GM18498 (cell line): ENCODE measurements around the gene RAC2.
"Not testable (repeated sequence)": the region's sequence is repeated elsewhere in the genome, so short reads cannot be mapped to it uniquely, and the experiment has no call there.

Source experiments
- ATAC-seq: cut with Tn5 transposase; IDR thresholded peaks from one replicate; pipeline ENCODE4 v1.9.1; 2021; ENCODE audit warnings: mild to moderate bottlenecking, moderate library complexity; ENCODE audit not compliant: unreplicated experiment

Gene RAC2

DNA sequence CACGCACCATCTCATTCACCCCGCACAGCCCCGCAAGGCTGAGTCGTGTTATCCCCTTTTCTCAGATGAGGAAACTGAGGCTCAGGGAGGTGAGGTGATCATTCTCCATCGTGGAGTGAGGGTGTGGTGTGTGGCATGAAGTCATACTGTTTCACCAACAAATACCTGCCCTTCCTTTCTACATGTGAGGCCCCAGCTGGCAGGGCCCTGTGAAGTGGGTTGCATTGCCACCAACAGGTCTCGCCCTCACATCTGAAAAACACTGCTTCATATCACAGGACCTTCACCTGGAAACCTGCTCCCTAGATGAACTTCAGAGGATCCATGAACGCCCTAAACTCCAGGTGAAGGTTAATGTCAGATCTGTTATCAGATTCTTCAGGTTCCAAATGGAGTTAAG lies 36.1 kb downstream of the RAC2 start:
- no peak for ATAC-seq

DNA sequence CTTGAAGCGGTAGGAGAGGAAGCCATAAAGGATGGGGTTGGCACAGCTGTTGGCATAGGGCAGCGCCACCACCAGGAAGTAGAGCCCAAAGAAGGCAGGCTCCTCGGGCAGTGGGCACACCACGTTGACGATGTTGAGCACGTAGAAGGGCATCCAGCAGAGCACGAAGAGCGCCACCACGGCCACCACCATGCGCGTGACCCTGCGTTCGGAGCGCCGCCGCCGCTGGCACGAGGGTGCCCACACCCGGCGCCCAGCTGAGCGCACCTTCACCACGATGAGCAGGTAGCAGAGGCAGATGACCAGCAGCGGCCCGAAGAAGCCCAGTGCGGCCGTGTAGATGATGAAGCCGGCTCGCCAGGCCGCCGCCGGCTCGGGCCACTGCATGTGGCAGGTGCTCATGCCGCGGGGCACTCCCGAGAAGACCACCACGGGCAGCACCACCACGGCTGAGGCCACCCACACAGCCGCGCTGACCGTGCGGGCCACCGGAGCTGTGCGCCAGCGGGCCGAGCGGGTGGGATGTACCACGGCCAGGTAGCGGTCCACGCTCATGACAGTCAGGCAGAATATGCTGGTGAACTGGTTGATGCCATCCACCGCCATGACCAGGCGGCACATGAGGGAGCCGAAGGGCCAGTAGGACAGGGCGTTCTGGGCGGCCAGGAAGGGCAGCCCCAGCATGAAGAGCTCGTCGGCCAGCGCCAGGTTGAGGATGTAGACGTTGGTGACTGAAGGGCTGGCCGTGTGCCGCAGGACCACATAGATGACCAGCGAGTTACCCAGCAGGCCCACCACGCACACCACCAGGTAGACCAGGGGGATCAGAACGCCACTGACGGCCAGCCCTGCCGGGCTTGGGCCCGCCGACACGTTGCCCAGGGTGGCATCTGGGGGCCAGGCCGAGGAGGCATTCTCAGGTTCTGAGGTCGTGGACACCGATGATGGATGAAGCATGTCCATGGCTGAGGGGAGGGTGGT lies 36.9 kb downstream of the RAC2 start:
- no peak for ATAC-seq

DNA sequence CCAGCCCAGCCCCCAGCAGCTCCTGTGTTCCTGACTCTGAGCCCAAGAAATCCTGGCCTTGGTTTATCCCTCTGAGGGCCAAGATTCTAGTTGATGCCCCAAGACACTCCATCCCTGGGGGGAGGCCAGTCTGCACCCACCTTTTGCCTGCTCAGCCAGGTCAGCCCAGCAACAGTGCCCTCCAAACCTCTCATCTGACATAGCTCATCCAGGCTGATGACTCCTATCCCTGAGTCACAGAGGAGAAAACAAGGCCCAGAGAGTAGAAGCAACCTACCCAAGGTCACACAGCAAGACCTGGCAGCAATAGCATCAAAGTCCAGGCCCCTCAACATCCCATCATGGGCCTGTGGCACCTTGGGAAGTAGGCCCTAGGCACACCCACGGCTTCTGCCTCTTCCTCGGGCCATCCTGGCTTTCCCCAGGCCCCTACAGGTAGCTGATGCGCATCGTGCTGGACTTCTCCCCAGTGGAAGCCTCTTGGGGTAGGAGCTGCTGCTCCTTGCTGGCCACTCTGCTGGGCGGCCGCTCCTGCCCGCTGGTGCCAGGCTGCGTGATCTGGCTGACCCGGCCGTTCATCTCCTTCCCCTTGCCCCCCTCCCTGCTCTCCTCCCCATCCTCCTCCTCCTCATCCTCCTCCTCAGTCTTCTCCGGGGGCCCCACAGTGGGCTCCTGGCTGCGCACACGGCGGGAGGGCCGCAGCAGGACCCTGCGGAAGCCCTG lies 37.8 kb downstream of the RAC2 start:
- no peak for ATAC-seq

DNA sequence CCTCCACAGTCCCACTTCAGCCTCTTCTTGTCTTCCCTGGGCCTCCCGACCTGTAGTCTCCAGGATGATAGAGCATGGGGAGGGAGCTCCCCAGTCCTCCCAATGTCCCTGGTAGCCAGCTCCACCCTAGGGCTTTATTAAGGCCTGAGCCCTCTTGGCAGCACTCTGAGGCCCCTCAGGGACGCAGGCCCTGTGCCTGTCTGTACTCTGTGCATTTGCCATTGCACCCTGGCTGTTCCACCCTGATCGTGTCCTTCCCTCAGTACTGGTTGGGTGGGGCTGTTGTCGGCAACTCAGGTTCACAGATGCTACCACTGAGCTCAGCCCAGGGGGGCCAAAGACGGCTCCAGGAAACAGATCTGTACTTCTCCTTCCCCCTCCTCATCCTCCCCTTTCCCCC lies 39.0 kb downstream of the RAC2 start:
- no peak for ATAC-seq

DNA sequence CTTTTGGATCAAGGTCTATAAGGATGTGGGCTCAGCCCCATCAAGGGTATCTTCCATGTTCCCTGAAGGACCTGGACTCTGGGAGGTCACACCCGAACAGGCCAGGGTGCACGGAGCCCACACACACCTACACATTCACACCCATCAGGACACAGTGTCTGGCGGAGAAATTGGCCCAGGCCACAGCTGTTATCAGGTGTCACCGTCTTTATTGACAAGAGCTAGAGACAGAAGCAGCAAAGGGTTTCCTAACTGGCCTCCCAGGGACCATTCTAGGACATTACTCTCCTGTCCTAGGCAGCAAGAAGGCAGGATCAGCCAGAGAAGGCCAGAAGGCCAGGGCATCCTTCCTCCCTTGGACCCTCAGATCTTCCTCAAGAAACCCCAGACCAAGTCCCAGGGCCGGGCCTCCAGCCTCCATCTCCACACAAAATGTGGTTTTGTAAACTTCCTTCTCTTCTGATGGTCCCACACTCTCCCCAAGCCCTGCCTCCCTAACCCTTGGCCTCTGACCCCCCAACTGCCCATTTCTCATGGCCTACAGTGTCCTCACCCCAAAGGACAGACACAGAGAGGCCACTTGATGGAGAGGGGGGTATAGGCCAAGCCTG lies 39.9 kb downstream of the RAC2 start:
- ATAC-seq = no peak

DNA sequence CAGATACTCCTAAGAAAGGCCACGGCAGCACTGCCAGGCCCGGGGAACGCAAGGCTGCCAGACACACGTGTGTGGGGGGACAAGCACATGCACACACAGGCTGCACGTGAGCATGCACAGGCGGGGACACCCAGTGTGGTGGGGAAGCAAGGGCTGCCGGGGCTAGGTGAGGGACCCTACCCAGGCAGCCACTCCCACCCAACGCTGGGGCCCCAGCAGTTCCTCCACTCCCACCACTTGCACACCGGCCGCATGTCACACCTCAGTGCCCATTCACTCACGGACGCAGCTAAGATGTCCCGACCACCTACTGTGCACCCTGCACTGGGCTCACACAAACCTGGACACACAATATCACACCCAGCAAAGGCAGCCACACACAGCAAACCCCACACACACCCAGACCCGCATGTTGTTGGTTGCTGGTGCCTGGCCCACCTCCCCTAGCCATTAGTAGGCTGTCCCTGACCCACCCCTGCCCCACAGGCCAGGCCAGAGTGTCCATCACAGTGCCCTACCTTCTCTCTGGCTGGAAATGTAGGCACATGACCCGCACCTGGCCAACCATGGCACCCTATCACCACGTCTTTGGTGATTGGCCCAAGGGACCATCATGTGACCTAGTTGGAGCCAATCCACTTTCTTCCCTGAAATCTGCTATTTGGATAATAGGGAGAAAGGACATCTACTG lies 40.6 kb downstream of the RAC2 start:
- ATAC-seq = no peak

DNA sequence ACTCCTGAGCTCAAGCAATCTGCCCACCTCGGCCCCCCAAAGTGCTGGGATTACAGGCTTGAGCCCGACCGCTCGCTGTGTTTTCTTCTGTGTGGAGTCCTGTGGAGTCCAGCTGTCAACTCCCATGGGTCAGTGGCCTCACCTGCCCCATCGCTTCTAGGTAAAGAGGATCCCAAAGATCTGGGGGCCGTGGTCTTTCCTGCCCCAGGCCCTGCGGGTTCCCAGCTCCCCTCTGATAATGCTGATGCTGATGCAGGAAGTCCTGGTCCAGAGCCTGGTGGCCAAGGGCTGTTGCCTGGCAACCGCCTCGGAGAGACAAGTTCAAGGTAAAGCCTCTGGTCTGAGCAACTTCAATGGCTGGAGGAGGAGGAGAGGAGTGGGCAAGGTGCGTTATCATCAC lies 41.4 kb downstream of the RAC2 start:
- ATAC-seq = no peak

DNA sequence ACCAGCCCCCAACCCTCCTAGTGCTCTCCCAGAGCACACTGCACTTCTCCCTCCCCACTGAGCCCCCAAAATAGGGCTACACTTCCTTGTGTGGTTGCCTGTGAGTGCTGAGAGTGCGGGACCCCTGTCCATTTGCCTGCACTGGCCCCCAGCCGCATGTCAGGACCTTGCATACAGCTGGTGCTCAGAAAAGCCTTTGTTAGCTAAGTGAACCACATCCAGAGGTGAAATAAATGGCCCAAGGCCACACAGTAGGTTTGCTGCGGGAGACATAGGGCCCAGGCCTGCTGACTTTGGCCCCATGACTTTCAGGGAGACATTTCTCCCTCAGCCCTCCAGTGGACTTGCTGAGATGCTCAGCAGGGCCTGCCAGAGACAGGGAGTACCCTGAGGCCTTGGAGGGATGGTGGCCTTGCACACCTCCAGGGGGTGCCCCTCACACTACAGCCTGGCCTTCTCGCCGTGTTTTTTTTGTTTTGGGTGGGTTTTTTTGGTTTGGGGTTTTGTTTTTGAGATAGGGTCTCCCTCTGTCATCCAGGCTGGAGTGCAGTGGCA lies 42.0 kb downstream of the RAC2 start:
- ATAC-seq = no peak

DNA sequence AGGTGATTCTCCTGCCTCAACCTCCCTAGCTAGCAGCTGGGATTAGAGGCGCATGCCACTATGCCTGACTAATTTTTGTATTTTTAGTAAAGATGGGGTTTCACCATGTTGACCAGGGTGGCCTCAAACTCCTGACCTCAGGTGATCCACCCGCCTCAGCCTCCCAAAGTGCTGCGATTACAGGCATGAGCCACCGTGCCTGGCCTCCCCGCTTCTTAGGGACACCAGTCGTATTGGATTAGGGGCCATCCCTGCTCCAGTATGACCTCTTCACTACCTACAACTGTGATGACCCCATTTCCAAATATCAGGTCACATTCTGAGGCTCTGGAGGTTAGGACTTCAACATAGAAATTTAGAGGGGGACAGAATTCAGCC lies 42.6 kb downstream of the RAC2 start:
- not testable (repeated sequence) for ATAC-seq

DNA sequence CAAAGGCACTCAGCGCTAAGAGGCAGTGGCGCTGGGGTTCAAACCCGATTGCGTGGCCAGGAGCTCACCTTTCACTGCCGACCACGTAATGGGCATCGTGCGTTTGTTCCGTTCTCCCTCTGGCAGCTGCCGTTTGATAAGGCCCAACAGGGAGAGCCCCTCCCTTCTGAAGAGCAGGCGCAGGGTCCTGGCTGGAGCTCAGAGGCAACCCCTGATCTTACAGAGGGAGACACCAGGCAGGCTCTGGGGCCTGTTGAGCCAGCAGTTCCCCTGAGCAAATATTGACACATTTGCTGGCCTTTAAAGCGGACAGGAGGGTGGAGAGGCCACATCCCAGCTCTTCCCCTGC lies 44.3 kb downstream of the RAC2 start:
- no peak for ATAC-seq

DNA sequence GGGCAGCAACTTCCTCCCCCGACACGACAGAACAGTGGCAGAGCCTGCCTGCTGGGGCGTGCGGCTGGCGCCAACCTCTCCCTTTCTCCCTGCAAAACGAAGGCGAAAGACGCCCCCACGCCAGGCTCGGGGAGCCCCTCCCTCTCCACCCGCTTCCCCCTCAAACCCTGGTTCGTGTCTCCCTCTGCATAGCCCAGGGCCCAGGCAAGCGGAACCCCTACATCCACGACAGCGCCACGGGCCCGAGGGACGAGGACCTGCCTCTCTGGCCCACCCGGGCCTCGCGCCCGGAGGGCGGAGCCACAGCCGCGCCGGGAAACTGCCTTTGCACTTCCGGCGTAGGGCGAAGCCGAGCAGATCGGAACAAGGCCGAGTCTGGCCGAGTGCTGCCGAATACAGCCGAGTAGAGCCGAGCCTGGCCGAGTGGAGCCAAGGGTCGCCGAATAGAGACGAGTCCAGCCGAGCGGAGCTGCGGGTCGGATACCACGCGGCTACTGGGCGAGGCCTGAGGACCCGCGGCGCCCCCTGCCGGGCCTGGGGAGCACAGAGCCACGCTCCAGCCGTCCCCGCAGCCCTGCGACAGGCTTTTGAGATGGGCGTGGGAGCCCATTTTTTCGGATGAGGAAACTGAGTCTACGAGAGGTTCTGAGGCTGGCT lies 44.8 kb downstream of the RAC2 start:
- ATAC-seq = peak; percentile 91

DNA sequence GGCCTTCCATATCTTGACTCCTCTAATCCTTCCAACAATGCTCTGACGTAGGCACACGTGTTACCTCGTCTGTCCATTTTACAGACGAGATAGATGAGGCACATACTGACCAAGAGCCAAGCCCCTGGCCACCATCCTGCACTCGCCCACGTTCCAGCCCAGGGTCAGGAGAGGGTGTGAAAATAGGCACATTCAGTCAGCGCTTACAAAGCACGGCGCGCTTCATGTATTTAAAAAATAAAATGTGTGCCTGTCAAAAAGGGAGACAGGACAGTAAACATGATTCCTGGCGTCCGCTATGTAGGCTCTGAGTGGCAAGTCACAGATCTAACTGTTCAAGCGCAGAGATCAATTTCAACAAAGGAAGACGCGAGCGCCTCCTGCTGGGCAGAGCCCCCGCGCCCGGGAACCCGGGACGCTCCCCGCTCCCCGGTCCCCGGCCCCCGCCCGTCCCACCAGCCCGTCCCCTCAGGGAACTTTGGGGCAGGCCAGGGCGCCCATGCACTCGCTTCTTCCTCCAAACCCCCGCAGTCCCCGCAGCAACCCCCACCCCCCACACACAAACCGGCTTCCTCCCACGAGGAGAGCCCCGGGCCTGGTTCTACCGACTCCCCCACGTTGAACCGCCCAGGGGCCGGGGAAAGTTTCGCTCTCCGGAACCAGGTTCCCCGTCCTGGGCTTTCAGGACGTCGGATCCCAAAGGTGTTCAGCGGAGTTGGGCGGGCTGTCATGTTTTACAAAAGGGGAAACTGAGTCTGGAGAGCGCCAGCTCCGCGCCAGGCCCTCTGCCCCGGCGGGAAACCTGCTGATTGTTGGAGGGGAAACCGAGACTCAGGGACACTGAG lies 45.6 kb downstream of the RAC2 start:
- ATAC-seq = peak; percentile 28

DNA sequence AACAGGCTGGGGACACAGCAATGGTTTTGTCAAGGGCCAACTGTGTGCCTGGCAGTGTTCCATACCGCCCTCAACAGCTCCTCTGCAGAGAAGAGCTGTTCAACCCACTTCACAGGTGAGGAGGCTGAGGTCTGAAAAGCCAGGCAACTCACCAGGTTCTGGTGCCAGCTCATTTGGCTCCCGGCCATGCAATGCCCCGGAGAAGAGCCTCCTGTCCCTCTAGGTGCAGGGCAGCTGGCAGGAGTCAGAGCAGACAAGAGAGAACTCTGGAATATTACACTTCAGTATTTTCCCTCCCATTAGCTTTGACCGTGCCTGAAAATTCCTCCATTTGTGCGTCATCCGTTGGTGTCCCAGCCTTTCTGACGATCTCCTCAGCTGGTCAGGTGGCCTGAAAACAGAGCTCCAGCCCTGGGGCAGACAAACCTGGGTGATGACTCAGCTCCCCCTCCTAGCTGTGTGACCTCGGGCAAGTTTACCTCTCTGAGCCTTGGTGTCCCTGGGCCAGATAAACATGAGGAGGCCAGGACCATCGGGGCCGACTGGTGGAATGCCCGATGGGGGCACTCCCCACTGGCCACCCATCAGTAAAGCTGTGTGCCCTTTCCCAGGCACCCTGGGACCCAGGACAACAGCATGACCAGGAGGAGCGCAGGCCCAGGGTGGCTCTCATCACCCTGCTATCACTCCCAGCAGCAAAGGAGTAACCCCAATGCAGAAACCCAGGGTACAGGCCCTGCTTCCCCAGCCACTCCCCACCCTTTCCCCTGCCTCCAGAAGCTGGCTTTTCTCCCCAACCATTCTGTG lies 46.4 kb downstream of the RAC2 start:
- ATAC-seq = no peak

DNA sequence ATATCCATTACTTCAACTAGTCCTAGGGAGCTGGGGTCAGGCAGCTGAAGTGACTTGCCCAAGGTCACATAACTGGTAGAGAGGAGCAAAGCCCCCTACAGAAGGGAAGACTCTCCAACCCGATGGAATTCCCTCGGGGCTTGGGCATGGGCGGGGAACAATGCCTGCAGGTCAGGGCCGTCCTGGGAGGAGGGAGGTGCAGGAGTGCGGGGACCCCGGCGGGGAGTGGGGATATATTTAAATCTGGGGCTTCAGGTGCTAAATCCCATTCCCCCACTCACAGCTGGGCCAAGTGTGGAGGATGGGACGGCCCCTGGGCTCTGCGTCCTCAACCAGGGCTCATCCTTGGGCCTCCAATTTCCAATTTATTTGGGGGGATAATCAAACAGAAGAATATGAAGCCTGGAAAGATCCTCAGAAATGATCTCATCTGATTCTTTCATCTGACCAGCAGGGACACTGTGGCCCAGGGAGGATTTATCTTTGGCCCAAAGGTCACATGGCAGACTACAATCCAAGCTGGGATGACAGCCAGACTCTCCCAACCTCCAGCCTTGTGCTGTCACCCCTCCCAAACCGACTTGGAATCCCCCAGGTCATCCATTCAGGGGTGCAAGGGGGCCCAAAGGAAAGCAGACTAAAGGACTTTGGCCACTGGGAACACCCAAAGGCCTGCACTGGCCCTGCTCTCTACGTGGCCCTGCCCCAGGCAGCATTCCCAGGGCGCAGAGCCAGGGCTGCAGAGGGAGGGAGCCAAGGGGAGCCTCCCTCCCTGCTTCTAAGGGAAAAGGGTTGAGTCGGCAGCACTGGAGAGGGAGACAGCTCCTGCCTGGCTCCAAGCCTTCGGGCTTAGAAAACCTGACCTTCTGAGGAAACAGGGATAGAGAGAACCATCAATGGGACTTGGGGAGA lies 47.3 kb downstream of the RAC2 start:
- ATAC-seq = no peak

DNA sequence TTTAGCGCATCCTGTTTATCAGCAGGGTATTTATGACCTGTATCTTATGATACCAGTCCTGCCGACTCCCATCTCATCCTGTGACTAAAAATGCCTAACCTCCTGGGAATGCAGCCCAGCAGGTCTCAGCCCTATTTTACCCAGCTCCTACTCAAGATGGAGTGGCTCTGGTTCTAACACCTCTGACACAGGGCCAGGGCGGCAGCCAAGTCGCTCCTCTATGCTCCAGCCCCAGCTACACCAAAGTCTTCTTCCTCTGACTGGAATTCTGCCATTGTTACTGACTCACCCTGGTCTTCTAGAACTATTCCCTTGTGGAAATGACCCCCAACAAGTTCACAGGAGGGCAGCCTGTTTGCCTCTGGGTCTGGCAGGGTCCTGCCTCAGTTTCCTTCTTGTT lies 48.1 kb downstream of the RAC2 start:
- ATAC-seq = no peak

DNA sequence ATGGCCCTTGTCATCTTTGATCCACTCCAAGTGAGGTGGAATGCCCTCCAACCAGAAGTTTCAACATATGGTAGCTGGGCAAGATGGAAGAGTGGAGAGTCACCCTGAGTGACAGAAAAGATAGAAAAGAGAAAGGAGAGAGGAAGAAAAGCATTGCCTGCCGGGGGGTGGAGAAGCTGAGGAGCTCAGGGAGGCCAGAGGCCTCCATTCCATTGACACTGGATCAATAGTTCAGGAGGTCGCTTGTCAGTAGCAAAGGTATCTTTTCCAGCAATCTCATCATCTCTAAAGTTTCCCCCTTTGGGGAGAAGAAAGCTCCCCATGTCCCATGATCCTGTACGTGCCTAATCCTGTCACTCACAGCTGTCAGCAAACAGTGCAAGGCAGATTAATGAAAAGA lies 49.3 kb downstream of the RAC2 start:
- no peak for ATAC-seq

DNA sequence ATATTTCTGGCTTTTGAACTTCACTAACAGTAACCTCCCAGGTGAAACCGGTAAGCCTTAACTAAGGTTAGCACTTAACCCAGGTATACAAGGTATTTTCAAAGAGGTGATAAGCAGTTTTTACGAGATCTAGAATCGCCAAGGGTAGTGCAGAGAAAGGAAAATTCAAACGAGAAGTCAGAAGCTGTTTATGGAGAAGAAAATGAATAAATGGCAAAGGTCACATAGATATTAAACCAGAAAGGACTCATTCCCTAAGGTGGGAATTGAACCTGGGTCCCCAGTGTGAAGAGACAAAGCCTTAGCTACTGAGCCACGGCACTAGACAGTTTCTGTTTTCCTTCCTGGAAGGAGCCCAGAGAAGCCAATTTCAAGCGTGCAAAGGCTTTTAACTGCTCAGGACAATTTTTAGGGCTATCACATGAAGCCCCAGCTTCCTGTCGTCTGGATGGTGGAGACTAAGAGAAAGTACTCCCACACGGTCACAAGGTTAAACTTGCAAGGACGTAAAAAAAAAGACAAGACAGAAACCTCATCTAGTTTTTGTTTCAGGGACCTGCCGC lies 50.4 kb downstream of the RAC2 start:
- peak; percentile 41 for ATAC-seq
